GM12875 (cell line): ENCODE measurements around the gene CNGA4.

Experiments
- H3K4me3 ChIP-seq: one replicate; pipeline ENCODE4 v1.5.1; 2011; ENCODE audit warnings: low read depth, low read length, control low read depth
- TF ChIP-seq, protein P1 (sequence below): IDR thresholded peaks from 2 replicates; pipeline ENCODE4 v1.5.1; 2011; ENCODE audit warnings: low read depth, mild to moderate bottlenecking, control low read depth, inconsistent platforms, low read length, moderate library complexity, borderline replicate concordance; ENCODE audit not compliant: insufficient read depth

Gene CNGA4

DNA sequence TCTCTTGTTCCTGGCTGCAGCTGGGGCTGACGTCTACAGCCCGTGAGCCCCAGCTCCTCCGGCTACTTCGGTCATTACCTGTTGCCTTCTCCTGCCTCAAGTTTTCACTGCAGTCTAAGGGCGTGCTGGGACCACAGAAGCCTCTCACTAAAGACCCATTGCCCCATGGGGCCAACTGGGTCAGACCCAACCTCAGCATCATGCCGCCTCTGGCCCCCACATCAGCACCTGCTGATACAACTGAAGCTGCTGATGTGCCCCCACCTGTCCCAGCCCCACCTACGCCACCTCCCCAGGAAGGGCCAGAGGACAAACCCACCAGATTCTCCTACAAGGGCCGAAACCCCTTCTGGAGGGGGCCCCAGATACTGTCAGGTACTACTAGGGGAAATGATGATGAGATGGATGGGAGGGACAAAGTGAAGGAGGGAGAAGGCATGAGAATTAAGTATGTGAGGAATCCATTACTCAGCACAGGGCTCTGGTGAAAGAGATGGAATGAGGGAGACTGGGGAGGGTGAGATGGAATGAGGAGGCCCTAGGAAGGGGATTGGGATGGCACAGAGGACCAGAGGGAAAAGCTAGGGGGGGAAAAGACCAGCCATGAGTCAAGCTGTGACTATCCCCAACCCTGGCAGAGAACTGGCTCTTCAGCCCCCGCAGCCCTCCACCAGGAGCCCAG lies 28.5 kb upstream of the CNGA4 start:
- TF ChIP-seq, protein P1, sequence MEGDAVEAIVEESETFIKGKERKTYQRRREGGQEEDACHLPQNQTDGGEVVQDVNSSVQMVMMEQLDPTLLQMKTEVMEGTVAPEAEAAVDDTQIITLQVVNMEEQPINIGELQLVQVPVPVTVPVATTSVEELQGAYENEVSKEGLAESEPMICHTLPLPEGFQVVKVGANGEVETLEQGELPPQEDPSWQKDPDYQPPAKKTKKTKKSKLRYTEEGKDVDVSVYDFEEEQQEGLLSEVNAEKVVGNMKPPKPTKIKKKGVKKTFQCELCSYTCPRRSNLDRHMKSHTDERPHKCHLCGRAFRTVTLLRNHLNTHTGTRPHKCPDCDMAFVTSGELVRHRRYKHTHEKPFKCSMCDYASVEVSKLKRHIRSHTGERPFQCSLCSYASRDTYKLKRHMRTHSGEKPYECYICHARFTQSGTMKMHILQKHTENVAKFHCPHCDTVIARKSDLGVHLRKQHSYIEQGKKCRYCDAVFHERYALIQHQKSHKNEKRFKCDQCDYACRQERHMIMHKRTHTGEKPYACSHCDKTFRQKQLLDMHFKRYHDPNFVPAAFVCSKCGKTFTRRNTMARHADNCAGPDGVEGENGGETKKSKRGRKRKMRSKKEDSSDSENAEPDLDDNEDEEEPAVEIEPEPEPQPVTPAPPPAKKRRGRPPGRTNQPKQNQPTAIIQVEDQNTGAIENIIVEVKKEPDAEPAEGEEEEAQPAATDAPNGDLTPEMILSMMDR: no peak
- H3K4me3 ChIP-seq: no peak overlapping the region

DNA sequence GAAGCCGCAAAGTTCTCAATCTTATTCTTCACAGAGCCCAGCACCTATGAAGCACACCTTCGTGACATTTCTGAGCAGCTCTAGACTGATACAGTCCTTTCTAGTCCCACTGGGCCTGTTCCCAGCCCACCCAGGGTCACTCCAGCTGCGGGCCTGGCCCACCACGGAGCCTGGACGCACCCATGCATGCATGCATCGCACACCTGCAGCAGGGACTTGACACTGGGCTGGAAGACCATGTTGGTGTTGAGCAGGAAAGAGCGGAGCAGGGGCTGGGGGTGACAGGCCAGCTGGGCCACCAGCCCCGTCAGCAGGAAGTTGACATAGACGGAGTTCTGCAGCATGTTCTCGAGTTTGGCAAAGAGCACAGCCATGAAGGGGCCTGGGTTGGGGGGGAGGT lies 24.4 kb upstream of the CNGA4 start:
- H3K4me3 ChIP-seq: no peak overlapping the region
- TF ChIP-seq, protein P1: no peak

DNA sequence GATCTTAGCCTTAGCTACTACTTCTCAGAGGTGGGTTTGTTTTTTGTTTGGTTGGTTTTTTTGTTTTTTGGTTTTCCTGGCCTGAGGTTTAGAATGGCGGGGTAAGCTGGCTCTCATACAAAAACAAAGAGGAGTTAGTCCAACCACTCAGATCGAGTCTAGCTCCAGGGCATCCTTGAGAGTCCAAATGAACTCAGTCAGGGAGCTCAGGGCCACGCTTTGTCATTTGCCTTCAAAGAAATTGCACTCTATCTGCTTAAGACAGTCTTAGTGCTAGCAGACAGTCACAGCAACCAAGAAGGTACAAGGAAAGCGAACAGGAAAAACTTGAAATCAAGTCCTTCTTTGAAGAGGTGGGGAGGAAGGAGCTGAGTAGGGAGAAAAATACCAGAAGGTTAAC lies 22.4 kb upstream of the CNGA4 start:
- TF ChIP-seq, protein P1: no peak
- no peak overlapping the region for H3K4me3 ChIP-seq

DNA sequence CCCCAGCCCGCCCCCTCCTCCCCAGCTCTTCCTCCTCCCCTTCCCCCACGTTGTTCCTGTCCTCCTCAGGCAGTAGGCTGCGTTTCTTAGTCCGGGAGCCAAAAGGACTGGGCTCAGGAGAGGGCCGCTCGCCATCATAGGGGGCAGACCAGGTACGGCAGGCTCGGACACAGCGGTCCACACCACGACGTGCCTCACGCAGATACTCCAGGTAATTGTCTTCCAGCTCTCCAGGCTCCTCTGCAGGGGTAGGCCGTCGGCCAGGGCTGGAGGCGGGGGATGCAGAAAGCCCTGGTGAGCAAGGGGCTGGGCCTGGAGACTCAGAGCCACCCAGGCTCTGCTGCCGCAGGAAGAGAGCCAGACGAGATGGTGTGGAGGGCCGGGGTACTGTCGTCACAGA lies 21.2 kb upstream of the CNGA4 start:
- H3K4me3 ChIP-seq: no peak overlapping the region
- TF ChIP-seq, protein P1: no peak

DNA sequence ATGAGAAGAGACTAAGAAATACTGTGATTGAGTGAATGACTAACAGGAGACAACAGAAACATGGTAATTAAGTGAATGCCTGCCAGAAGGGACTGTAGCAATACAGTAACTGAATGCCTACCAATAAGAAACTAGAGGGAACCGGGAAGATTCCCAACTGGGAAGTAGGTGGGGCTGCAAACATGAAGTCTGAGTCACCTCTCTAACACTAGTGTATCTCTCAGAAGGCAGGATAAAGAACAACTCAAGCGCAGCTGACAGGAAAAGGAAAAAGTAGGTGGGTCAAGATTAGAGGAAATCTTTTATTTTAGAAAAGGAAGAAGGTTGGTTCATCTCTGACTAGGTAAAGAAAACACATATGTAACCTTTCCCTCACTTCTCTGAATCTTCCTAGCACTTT lies 19.5 kb upstream of the CNGA4 start:
- TF ChIP-seq, protein P1: no peak
- H3K4me3 ChIP-seq: no peak overlapping the region

DNA sequence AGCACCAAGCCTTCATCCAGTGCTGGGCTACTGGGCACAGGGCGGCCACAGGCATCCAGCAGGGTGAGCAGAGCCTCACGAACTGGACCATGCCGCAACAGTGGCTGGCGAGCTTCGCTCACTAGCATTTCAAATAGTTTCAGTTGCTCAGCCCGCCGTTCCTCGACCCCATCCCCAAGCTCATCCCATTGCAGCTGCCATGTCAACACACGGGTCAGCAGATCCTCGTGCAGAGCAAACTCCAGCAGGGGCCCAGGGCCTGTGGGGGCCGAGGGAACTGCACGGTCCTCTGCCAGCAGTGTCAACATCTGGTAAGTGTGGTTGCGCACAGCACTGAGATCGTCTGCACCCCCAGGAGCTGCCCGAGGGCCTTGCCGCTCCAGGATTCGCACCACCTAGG lies 15.0 kb upstream of the CNGA4 start:
- TF ChIP-seq, protein P1: no peak

DNA sequence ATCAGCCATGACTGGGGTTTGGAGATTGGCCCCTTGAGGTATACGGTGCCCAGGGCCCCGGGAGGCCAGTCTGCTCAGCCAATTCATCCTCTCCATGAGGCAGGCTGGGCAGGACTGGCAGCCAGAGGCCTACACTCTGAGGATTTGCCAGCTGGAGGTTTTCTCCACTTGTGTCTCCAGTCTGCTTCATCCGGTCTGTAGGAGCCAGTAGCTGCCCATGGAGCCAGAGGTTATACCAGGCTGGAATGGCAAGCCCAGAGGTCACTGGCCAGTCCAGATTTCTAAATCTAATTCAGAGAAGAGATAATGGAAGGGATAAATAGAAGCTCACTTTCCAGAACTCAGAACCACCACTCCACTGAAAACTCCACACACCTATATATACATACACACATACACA lies 14.5 kb upstream of the CNGA4 start:
- TF ChIP-seq, protein P1: no peak
- no peak overlapping the region for H3K4me3 ChIP-seq

More for the DNA sequence above, 15.0 kb upstream of the CNGA4 start:
- H3K4me3 ChIP-seq: no peak overlapping the region
